Astrocyte of the spinal cord (primary cell): ENCODE measurements around the gene YPEL2.

Experiments
- DNase-seq: peaks from one replicate; pipeline ENCODE4 v3.0.0; 2011; ENCODE audit warnings: low read depth, low spot score
- H3K4me3 ChIP-seq: 2 replicates; pipeline ENCODE4 v1.5.1; 2011; ENCODE audit warnings: low read depth, mild to moderate bottlenecking, low read length, moderate library complexity
- CTCF ChIP-seq: IDR thresholded peaks from 2 replicates; pipeline ENCODE4 v1.5.1; 2012; ENCODE audit warnings: low read depth, mild to moderate bottlenecking, low read length, inconsistent platforms
- in situ Hi-C: cut with HindIII; loops from 2 replicates; pipeline ENCODE4 v1.10.0; 2017; ENCODE audit warnings: low sequenced_read_pairs

YPEL2 gene

GRCh38 chr17:59338498-59338897 is 7.0 kb downstream of the YPEL2 start:
- no peak overlapping the region for H3K4me3 ChIP-seq
- no peak for TF ChIP-seq CTCF
- no peak for DNase-seq
- in situ Hi-C loops, result no loop called here

GRCh38 chr17:59341922-59342321 is 10.5 kb downstream of the YPEL2 start:
- no peak for DNase-seq
- in situ Hi-C loops, result no loop called here
- no peak overlapping the region for H3K4me3 ChIP-seq
- TF ChIP-seq CTCF, result no peak

GRCh38 chr17:59342681-59343131 is 11.3 kb downstream of the YPEL2 start:
- in situ Hi-C loops, result no loop called here
- no peak for DNase-seq
- H3K4me3 ChIP-seq, result no peak overlapping the region
- no peak for TF ChIP-seq CTCF

GRCh38 chr17:59345476-59345875 is 14.0 kb downstream of the YPEL2 start:
- peak; percentile 30 for DNase-seq
- in situ Hi-C loops, result no loop called here
- H3K4me3 ChIP-seq, result no peak overlapping the region
- TF ChIP-seq CTCF, result no peak

- no peak for TF ChIP-seq CTCF
- in situ Hi-C loops, result no loop called here
- no peak overlapping the region for H3K4me3 ChIP-seq
- DNase-seq, result no peak
These were observed 14.9 kb downstream of the YPEL2 start for GRCh38 chr17:59346341-59346740.

- in situ Hi-C loops, result no loop called here
- no peak for DNase-seq
- TF ChIP-seq CTCF, result no peak
- no peak overlapping the region for H3K4me3 ChIP-seq
These were observed 15.5 kb downstream of the YPEL2 start for GRCh38 chr17:59346876-59347407.

GRCh38 chr17:59347975-59348391 is 16.5 kb downstream of the YPEL2 start:
- TF ChIP-seq CTCF, result no peak
- no peak overlapping the region for H3K4me3 ChIP-seq
- in situ Hi-C loops, result no loop called here
- DNase-seq, result peak; percentile 73
